NCI-H146 treated with DMSO at 0.1 percent for 48 hours (cell line): ENCODE data around the gene EVI5.

Source experiments
- DNase-seq: peaks from one replicate; lab custom pipeline; 2025; ENCODE audit not compliant: unreplicated experiment; lab: John Stamatoyannopoulos, UW

The EVI5 gene

GRCh38 chr1:92465256-92465647 lies 319.7 kb downstream of the EVI5 start:
- DNase-seq = no peak

- DNase-seq = no peak
Measured at GRCh38 chr1:92464588-92465255, 320.2 kb downstream of the EVI5 start.

- DNase-seq = peak; percentile 14
Measured at GRCh38 chr1:92461364-92462097, 323.4 kb downstream of the EVI5 start.

GRCh38 chr1:92459871-92460320 lies 325.0 kb downstream of the EVI5 start:
- no peak for DNase-seq
